GM12892 (cell line): ENCODE data around the gene LEKR1.

Experiments used
- POLR2A ChIP-seq: IDR thresholded peaks from 2 replicates; pipeline ENCODE4 v1.6.1; 2011; ENCODE audit warnings: low read depth, low read length, control low read depth
- TAF1 ChIP-seq: IDR thresholded peaks from 2 replicates; pipeline ENCODE4 v1.6.1; 2011; ENCODE audit warnings: low read depth, mild to moderate bottlenecking, control low read depth, low read length, borderline replicate concordance

DNA sequence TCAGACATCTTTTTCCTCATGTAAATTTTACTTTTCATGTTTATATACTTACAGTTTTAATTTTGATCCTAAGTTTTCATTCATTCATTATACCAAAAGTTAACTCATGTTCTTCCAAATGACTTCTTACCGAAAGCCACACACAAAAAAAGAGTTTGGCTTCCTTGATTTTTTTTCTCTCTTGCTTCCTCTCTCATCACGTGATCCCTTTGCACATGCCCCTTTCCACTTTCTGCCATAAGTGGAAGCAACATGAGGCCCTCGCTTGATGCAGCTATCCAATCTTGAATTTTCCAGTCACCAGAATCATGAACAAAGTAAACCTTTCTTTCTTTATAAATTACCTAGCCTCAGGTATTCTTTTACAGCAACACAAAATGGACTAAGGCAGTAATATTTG is 93.7 kb downstream of the LEKR1 start:
- TF ChIP-seq POLR2A: no peak
- no peak for TF ChIP-seq TAF1
